Activated CD8-positive, alpha-beta memory T cell treated with anti-CD3 and anti-CD28 coated beads for 36 hours (primary cell): ENCODE data around the gene UGT2B7. TPM values are rescaled to one million over a fixed set of nuclear protein-coding genes. Genes with fewer than 3 reads are reported as not detected.
"Not testable (repeated sequence)": the region's sequence is repeated elsewhere in the genome, so short reads cannot be mapped to it uniquely, and the experiment has no call there.

Source experiments
- CTCF ChIA-PET: fragments of 350-600 bp; sonication (Branson Sonifier 250); formaldehyde crosslinking; loops from one replicate; lab custom pipeline; 2021; ENCODE audit warnings: antibody characterized with exemption; lab: Charles Lee
- POLR2A ChIA-PET: fragments of 350-600 bp; sonication (Branson Sonifier 250); formaldehyde crosslinking; loops from one replicate; lab custom pipeline; 2021; ENCODE audit warnings: antibody characterized with exemption; lab: Charles Lee
- total RNA-seq, 2 experiments: library from RNA; stranded (reverse); gene quantifications; one replicate each; pipeline ENCODE4 v1.2.3, GENCODE V29; 2021

Gene UGT2B7
- total RNA-seq, 2 experiments from 2014 or later: not detected

DNA sequence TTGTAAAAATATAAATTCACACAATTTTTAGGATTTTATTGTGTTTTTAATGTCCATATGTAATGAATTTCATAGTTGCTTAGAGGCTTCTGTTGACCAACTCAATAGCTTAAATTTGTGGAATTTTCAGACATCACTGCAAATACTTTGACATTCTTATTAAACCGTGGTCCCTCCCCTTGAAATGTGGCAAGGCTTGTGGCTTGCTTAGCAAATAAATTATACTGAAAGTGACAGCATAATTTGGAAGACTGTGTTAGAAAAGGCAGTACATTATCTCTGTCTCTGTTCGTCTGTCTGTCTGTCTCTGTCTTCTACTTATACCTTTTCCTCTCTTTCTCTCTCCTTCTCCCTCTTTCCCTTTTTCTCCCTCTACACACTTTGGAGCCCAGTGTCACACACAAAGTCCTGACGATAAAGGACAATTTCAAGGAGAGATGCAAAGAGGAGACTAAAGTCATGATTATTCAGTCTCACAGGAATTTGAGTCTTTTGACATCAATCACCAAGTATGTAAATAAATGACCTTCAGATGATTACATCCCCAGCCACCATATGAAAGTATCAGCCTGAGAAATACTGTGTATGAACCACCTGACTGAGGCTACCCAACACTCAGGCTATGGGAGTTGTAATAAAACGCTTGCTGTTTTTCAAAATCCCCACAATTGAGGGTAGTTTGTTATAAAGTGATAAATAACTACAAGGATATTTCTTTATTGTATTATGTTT, 21.0 kb upstream of the UGT2B7 start:
- ChIA-PET CTCF (no interaction called here), POLR2A (no interaction called here)

DNA sequence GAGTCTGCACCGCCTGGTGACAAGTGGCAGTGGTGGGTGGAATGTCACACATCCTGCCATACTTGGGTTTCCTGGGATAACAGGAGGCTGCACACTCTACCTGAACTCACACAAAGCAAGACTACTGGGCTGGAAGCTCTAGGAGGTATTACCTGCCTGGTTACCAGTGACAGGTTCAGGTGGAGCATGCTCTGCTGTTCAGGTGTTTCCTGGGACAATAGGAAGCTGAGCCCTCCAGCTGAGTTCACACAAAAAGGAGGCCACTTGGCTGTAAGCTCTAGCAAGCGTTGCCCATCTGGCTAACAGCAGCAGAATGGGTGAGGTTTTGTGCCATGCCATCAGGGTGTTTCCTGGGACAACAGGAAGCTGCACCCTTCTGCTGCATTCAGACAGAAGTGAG, 17.4 kb upstream of the UGT2B7 start:
- POLR2A ChIA-PET: no interaction called here
- CTCF ChIA-PET: no interaction called here

GRCh38 chr4:69088473-69088872, 7.8 kb upstream of the UGT2B7 start:
- CTCF ChIA-PET: no interaction called here
- POLR2A ChIA-PET: no interaction called here

DNA sequence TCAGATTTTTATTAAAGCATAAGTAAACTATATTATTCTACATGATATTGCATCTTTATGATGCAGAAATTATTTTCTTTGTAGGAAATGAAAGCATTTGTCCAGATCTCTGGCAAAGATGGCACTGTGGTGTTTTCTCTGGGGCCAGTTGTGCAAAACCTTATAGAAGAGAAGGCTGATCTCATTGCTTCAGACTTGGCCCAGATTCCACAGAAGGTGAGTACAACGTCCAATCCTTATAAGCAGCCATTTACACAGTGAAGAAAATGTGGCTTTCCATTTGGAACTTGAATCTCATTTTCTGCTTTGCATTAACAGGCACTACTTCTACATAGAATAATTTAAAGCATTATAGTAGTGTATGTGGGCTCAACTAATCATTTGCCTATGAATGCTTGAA, 6.9 kb upstream of the UGT2B7 start:
- ChIA-PET POLR2A (no interaction called here), CTCF (no interaction called here)

- POLR2A ChIA-PET: no interaction called here
- CTCF ChIA-PET: interaction anchor here (0.7 kb wide), 1 partner anchor 1976 kb away, joined by 3 read pairs; no protein-coding TSS in a partner anchor
Observed at GRCh38 chr4:69092190-69092589, 4.1 kb upstream of the UGT2B7 start.

DNA sequence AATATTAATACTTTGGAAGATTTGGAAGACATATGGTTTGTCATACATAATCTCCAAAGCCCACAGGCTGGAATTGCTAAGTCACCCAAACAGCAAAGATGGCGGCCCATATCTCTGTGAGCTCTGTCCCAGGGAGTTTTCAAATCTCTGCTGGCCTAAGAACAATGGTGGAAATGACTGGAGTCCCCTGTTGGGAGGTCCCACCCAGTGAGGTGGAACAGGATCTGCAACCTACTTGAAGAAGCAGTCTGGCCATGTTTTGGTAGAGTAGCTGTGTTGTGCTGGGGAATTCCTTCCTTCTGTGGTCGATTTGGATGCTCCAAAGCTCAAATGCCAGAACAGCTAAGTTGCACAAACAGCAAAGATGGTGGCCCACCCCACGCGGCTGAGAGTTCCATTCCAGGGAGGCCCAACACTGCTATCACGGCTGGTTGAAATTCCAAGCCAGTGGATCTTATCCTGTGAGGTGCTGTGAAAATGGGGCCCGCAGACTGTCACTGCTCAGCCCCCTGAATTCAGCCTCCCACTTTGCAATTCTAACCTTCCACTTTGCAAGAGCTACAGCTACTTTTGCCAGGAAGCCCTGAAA, 3.2 kb upstream of the UGT2B7 start:
- POLR2A ChIA-PET: no interaction called here

GRCh38 chr4:69093681-69094080, 2.6 kb upstream of the UGT2B7 start:
- ChIA-PET CTCF (no interaction called here), POLR2A (no interaction called here)

More for the DNA sequence above, 3.2 kb upstream of the UGT2B7 start:
- CTCF ChIA-PET: interaction anchor here (0.7 kb wide), 1 partner anchor 1975 kb away, joined by 3 read pairs; no protein-coding TSS in a partner anchor

DNA sequence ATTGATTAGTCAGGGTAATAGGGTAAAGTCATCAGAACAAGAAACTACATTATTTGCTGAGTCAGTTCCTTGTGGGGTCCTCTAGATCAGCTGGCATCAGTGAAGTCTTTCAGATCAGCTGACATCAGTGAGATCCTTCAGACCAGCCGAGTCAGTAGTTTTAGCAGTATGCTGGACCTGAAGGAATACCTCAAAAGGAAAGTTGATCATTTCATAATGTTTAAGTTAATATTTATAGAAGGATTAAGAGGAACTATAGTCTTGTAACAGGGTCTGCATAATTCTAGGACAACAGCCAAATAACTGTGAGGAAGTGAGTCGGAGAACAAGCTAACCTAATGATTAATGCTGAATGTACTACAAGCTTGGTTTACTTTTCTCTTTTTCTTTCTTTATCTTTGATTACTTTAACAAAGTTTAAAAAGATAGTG, 958 bp upstream of the UGT2B7 start:
- POLR2A ChIA-PET: no interaction called here
- CTCF ChIA-PET: no interaction called here

- POLR2A ChIA-PET: no interaction called here
- CTCF ChIA-PET: no interaction called here
Observed at GRCh38 chr4:69096810-69097209, 536 bp downstream of the UGT2B7 start.

DNA sequence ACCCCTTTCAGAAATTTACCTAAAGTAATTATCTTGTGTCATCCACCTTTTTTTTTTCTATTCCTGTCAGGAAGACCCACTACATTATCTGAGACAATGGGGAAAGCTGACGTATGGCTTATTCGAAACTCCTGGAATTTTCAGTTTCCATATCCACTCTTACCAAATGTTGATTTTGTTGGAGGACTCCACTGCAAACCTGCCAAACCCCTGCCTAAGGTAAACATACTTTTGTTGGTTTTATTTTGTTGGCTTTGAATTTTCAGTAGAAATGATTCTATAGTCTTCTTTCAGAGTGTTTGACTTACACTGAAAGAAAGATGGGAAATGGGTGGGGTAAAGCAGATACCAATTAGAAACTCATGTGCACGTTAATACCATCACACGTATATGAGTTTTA, 2.2 kb downstream of the UGT2B7 start:
- ChIA-PET POLR2A (no interaction called here), CTCF (no interaction called here)

DNA sequence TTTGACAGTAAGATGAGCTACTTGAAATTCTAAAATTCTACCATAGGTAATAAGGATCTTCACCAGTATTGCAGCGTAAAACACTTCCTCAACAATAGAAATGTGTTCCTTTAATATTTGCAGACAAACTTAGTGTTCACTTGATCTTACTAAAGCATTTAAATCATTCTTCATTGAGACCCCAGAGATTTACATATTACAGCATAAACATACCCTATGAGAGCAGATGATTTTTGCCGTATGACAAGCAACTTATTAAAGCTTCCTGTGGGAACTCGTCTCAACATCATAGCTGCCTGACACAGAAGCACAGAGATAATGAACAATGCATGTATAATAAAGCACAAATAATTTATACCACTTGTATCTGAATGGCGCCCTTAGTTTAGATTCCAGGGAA, 3.6 kb downstream of the UGT2B7 start:
- ChIA-PET POLR2A (no interaction called here), CTCF (no interaction called here)

DNA sequence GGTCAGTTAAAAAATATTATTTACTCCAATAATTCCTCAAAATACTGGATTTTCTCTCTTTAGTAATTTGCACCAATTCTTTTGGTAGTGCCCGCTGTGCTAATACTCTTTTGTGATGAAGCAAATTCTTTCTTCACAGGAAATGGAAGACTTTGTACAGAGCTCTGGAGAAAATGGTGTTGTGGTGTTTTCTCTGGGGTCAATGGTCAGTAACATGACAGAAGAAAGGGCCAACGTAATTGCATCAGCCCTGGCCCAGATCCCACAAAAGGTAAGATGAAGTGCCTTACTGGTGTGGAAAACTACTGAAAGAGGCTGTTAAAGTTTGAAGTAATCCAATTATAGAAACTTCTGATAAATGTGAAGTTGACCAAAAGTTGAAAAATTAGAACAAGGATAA, 6.4 kb downstream of the UGT2B7 start:
- POLR2A ChIA-PET, CTCF ChIA-PET: not testable (repeated sequence)

DNA sequence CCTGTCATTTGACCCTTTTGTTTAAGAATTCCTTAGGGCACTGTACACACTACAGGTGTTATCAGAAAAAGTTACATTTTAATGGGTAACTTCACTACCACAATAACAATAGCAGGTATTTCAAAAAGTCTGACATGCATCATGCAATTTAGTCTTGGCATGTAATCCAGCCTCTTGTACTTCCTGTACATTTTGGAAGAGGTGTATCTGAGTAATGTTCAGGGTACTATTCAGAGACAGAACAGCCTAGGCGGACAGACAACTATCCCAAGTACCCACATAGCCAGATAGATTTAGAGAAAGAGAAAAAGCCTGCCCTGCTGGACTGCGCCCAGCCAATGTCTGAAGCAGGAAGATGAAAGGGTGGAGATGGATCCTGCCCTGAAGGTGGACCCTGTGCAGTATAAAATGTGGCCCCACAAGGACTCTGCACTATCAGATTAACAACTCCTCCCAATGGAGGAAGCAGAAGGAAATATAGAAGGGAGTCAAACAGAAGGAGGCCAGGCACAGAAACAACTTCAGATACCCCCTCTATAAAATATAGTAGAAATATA, 8.5 kb downstream of the UGT2B7 start:
- ChIA-PET CTCF (no interaction called here), POLR2A (no interaction called here)

GRCh38 chr4:69115151-69115850, 19.0 kb downstream of the UGT2B7 start:
- CTCF ChIA-PET, POLR2A ChIA-PET: not testable (repeated sequence)

GRCh38 chr4:69115851-69116213, 19.6 kb downstream of the UGT2B7 start:
- ChIA-PET POLR2A (no interaction called here), CTCF (no interaction called here)

DNA sequence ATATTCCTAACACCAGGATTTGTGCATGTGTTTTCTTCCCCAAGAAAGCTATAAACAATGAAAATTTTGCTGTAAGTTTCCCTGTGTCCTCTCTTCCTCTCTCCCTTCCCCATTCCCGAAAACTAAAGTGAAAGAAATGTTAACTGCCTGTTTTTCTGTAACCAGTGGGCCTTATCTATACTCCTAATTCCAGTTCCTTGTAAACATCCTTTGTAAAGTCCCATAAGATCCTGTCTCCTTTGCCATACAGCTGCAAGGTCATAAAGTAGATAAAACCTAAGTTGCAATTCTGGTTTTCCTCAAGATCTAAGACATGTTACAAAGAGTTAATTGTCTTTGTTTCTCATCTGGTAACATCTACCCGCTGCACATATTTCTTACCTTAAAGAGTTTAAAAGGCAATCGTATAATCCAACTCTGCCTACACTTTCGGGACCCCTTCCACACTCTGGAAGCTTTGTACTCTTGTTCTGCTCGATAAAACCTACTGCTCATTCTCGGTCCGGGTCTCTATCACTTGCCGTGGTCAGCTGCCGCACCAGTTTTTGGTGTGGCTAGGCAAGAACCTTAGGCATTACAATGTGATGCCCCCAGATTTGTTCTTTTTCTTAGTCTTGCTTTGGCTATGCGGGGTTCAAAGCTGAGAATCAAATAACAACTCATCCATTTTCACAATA, 20.5 kb downstream of the UGT2B7 start:
- CTCF ChIA-PET: no interaction called here
- POLR2A ChIA-PET: no interaction called here

DNA sequence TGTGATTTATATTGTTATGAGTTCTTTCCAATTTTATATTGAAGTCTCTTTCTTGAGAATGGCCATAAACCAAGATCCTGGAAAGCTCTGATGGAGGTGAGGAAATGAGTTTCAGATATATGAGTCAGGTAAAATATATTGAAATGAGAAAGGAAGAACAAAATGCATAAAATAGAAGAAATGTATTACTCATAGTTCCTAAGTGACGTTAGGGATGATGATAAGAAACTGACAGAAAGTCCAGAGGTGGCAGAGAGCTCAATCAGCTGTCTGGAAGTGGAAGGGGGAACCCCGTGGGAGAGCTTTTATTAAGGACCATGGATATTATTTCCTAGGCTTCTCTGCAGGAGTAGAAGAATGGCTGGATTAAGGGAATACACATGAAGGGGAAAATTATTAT, 24.6 kb downstream of the UGT2B7 start:
- ChIA-PET CTCF (no interaction called here), POLR2A (no interaction called here)

DNA sequence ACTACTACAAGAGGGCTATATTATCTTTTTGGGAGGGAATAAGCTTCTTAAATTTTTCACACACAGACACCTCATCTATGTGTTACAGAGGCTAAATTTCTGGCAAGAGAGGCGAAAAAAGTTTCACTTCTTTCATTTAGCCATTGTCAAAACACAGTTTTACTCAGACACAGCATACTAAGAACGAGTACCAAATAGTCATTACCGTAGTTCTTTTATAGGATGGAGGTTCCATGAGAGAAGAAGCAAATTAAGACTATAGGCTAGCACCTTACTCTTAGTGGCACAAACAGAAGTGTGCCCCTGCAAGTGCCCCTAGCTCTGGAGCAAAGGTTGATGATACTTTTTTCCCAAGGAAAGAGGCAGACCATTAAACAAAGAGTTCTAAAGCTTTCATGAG, 26.2 kb downstream of the UGT2B7 start:
- ChIA-PET CTCF (no interaction called here), POLR2A (no interaction called here)

GRCh38 chr4:69124941-69125340, 28.7 kb downstream of the UGT2B7 start:
- POLR2A ChIA-PET: no interaction called here
- CTCF ChIA-PET: no interaction called here

GRCh38 chr4:69126024-69126423, 29.8 kb downstream of the UGT2B7 start:
- POLR2A ChIA-PET: no interaction called here
- CTCF ChIA-PET: no interaction called here
